Retinal pigment epithelial cell (primary cell): Measurements from ENCODE around the gene MYLK.

ENCODE experiments used
- DNase-seq: peaks from one replicate; pipeline ENCODE4 v3.0.0-alpha.2; 2010; ENCODE audit warnings: low read depth
- H3K4me3 ChIP-seq: 2 replicates; pipeline ENCODE4 v1.5.1; 2011; ENCODE audit warnings: mild to moderate bottlenecking, low read length, control low read depth, moderate library complexity
- TF ChIP-seq, protein P1 (sequence below): conservative IDR thresholded peaks from 2 replicates; pipeline ENCODE4 v1.5.1; 2011; ENCODE audit warnings: low read depth, low read length, control low read depth, inconsistent platforms

The MYLK gene

DNA sequence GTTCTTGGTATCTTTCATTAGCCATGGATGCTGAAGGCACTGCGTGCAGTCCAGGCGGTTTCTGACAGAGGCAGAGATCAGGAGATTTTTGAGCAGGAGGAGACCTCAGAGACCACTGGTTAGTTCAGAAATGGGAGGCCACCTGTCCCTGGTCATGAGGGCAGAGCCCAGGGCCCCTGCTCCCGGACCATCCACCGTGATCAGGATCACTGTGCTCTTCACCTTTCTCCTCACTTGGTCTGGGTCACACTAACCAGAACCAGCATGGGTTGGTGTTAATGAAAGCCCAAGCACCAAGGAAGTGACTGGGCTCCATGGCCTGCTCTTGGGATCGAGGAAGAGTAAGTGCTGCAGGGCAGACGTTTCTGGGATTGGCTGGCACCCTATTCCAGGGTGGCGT is 257.3 kb downstream of the MYLK start:
- H3K4me3 ChIP-seq = no peak overlapping the region
- TF ChIP-seq, protein P1, sequence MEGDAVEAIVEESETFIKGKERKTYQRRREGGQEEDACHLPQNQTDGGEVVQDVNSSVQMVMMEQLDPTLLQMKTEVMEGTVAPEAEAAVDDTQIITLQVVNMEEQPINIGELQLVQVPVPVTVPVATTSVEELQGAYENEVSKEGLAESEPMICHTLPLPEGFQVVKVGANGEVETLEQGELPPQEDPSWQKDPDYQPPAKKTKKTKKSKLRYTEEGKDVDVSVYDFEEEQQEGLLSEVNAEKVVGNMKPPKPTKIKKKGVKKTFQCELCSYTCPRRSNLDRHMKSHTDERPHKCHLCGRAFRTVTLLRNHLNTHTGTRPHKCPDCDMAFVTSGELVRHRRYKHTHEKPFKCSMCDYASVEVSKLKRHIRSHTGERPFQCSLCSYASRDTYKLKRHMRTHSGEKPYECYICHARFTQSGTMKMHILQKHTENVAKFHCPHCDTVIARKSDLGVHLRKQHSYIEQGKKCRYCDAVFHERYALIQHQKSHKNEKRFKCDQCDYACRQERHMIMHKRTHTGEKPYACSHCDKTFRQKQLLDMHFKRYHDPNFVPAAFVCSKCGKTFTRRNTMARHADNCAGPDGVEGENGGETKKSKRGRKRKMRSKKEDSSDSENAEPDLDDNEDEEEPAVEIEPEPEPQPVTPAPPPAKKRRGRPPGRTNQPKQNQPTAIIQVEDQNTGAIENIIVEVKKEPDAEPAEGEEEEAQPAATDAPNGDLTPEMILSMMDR = no peak
- no peak for DNase-seq

DNA sequence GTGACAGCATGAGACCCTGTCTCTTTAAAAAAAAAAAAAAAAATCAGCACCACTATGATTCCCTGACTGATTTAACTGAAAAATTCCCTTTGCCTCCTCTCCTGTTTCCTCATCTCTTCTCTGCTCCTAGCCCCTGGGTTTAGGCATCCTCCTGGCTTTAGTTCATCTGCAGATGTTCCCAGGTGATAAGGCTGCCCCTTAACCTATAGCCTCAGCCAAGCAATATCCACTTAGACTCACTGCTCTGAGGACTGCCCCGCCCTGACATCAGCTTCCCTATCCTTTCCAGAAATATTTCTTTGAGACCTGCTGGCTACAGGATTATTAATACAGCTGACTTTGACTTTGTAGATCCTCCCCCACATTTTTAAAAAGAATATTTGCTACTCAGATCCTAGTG is 259.8 kb downstream of the MYLK start:
- TF ChIP-seq, protein P1 = no peak
- H3K4me3 ChIP-seq = no peak overlapping the region
- no peak for DNase-seq

DNA sequence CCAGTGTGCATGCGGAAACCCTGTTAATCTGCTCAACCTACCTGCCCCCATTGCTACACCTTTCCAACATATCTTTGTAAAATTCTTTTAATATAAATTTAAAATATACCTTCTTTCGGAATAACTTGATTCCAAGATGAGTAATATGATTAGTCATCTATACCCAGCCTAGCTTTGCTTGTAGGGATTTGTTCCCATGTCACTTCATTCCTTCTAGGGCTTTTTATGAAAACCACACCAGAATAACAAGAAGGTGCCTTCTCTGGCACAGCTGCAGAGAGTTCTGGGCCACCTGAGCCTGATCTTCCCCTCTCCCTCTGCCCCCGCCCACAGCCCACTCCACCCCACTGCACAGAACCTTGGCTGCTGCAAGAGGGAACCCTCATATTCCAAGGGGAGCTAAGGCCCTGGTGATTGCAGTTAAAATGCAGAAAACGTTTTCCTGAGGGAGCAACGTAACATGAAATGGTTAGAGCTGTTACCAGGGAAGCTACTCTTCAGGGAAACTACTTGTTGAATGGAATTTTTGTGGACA is 260.7 kb downstream of the MYLK start:
- no peak for DNase-seq

DNA sequence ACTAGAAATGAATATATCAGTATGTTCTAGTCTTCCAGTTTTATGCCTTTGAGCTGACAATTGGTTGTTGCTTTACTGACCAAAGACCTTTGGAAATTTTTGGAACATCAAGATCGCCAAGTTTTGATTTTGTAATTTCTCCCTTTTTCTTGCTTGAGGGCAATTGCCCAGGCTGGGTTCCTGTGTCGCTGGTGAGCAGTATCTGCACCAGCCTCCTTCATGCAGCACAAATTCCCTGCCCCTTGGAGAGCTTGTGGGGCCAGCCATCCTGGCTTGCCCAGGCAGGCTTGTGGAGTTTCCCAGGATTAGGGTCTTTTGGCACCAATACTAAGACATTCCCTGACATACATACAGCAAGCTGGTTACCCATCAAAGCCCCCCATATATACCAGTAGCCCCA is 261.4 kb downstream of the MYLK start:
- no peak for DNase-seq
- H3K4me3 ChIP-seq = no peak overlapping the region
- TF ChIP-seq, protein P1 = no peak

More for the DNA sequence above, 260.7 kb downstream of the MYLK start:
- H3K4me3 ChIP-seq = no peak overlapping the region
- TF ChIP-seq, protein P1 = no peak

DNA sequence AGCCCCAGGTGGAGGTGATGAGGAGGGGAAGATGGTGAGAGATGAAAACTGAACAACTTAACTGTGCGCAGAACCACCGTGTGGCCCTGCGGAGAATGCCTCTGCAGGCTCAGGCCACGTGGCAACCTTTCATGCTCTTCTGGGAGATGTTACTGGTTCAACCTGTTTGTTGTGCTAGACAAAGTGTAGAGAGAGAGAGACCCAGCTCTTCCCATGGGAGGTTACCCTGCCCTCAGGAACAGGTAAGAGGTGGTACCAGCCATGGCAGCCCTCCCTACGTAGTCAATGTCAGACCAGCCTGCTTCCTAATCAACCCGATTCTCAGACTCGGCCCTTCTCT is 262.3 kb downstream of the MYLK start:
- TF ChIP-seq, protein P1 = no peak
- DNase-seq = no peak
- H3K4me3 ChIP-seq = no peak overlapping the region

DNA sequence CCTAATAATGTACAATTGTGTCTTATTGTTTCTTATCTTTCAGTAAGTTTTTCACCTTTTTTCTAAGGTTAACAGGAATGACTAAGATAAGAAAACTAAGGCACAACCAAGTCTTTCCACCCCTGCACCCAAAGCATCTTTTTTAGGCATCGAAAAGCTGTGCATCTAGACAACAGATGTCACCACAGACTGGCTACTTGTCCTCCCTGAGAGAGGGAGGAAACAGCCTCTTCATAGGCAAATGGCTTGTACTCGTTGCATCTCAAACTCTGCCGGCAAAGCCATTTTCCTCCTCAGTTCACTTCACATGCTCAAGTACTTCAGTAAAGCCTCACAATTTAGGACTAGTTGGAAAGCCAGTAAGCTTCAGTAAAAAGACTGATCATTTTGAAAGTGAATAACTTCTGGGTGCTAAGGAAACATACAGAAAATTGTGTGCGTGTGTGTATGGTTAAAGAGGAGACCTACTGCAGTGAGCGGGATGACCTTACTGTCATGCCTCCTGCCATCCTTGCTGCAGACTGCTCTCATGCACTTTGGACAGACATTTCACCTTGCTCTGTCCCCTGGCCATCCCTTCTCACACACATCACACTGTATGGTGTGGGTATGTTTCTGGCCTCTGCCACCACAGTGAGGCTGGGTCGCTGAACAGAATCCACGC is 262.8 kb downstream of the MYLK start:
- TF ChIP-seq, protein P1 = no peak
- no peak for DNase-seq
- H3K4me3 ChIP-seq = no peak overlapping the region

DNA sequence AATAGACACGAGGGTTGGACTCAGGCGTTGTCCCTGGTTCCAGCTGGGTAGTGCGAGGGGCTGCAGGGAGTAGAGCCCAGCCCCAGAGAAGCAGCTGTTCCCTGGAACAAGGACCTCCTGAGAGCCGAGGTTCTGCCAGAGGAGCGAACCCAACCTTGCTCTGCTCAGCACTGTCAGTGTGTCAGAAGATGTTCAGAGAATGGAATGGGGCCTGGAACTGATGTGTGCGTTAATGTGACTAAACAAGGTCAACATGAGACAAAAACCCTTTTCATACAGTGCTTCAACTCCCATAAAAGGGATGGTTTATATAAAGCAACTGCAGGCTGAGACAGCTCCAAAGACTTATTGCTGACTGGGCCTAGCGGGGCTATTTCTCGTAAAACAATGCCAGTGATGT is 263.8 kb downstream of the MYLK start:
- no peak overlapping the region for H3K4me3 ChIP-seq
- TF ChIP-seq, protein P1 = no peak
- DNase-seq = no peak
